ENCODE measurements around the gene BST2.
A peak's percentile ranks its signal among the peaks of the same experiment; 100 is the strongest.

BST2 gene, protein sequence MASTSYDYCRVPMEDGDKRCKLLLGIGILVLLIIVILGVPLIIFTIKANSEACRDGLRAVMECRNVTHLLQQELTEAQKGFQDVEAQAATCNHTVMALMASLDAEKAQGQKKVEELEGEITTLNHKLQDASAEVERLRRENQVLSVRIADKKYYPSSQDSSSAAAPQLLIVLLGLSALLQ

DNA sequence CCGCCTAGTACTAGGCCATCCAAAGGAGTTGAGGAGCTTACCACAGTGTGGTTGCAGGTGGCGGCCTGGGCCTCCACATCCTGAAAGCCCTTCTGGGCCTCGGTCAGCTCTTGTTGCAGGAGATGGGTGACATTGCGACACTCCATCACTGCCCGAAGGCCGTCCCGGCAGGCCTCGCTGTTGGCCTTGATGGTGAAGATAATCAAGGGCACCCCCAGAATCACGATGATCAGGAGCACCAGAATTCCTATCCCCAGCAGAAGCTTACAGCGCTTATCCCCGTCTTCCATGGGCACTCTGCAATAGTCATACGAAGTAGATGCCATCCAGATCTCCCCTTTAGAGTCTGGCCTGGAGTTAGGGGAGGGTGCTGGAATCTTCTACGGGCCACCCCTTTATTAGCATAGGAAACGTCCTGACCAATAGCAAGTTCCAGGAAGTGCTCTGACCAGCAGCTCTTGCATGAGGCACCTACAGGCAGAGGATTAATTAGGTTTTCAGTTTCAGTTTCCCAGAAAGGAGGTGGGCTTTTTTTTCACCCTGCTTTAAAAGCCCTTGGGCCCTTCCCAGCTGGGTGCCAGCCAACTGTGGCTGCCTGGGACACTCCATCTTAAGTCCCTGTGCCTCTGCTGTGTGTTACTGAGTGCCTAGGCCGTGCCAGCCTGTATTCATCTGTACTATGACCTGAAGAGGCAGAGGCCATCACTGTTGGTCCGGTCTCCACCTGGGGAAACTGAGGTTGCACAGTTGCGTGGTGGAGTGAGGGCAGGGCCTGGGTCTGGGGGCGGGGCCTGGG, at the start of gene BST2:
Gene BST2, minus strand, starts transcription at position 381 of the 796 bp plus-strand sequence. Its CDS starts 55 bp downstream, at position 326.
- DNase-seq, result peak in 2 of 4 experiments; percentile 21 to 30

DNA sequence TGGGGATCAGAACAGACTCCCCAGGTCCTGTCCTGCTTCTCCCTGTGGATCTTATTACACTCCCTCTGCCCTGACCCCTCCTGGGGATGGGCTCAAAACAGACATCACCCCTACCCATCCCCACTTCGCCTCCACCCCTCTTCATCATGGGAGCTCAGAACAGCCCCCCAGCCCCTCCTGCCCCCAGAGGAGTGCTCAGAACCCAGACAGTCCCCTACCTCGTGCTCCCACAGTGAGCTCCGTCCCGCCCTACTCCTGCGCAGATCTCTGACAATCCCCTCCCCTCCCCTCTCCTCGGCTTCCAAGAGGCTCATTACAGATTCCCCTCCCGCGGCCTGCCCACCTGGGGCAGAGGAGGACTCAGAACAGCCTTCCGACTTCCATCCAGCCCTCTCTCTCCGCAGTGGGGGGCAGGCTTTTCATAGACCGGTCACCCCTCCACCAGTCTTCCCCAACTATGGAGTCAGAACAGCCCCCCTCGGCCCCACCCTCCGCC, 49.2 kb upstream of the BST2 start:
- DNase-seq, result no peak

DNA sequence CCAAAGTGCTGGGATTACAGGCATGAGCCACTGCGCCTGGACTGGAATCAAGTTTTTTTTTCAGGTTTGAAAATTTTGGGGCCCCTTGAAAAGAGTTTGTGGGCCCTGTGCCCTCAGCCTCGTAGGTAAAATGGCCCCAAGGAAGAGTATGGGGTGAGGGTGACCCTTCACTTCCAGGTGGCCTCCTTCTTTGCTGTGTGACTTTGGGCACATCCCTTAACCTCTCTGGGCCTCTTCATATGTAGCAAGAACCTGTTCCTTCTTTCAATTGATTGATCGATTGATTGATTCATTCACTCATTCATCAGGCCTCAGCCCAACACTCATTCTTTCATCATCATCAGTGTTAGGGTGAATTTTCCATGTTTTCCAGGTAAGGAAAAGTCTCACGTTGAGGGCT, 46.4 kb upstream of the BST2 start:
- DNase-seq, result no peak

DNA sequence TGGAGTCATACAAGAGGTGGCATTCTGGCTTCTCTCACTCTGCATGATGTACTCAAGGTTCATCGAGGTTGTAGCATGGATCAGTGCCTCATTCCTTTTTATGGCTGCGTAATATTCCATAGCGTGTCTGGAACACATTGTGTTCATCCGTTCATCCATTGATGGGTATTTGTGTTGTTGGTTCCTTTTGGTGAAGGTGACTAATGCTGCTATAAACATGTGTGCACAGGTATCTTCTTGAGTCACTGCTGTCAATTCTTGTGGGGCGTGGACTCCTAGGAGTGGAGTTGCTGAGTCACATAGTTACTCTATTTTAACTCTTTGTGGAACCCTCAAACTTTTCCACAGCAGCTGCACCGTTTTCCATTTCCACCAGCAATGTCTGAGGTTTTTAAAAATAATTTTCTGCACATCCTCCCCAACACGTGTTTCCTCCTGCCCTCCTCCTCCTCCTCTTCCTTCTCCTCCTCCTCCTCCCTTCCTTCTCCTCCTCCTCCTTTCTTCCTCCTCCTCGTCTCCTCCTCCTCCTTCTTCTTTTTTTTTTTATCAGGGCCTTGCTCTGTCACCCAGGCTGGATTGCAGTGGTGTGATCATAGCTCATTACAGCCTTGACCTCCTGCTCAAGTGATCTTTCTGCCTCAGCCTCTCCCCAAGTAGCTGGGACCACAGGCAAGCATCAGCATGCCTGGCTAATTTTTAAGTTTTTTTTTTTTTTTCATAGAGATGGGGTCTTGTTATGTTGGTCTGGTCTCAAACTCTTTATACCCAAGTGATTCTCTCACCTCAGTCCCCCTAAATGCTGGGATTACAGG, 45.0 kb upstream of the BST2 start:
- DNase-seq, result no peak

DNA sequence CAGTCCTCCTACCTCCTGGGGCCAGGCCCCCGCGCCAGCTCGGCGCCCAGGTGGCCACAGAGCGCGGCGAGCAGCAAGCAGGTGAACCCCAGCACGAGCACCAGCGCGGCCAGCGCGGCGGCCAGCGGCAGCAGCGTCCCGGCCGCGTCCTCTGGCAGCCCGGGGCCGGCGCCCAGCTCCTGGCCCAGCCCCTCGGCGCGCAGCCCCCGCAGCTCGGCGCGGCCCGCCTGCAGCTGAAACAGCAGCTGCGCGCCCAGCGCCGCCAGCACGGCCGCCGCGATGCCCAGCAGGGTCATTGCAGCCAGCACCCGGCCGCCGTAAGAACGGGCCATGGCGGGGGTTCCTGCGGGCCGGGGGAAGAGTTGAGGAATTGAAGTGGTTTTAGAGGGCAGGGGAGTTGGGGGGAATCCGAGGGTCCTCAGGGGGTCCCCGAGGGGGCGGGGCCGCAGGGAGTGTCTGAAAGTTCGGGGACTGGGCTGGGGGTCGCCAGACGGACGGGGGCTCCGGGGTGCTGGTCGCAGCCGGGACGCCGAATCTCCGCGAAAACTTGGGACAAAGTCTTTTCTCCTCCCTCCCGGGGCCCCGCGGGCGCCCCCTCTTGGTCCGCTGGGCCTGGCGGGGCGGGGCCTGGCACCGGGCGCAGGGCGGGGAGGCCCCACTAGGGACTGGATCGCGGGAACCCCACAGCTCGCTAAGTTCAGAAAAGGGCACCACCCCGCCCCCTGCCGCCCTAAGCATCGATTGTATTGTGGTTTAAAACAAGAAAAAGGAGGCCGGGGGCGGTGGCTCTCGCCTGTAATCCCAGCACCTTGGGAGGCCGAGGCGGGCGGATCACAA, 42.9 kb upstream of the BST2 start, which contains the start of gene TMEM221:
Gene TMEM221, minus strand, starts transcription at position 538 of the 837 bp plus-strand sequence. Its CDS starts 206 bp downstream, at position 332.
- peak in 2 of 4 experiments; percentile 23 to 56 for DNase-seq

DNA sequence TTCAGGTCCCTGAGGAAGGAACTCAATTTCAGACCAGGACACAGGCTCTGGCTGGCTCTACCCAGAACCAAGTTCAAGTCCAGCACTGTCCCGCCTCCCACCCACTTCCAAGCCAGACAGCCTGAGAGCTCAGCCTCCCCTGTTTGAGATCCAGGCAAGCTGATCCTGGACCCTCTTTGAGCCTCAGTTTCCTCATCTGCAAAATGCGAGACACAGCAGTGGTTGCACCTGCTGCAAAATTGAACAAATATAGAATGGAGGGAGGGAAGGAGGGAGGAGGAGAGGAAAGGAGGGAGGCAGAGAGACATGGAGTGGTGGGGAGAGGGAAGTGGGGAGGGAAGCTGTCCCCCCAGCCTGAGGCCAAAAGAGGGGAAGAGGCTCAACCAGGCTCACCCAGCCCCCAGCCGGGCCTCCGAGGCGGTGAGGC, 42.3 kb upstream of the BST2 start:
- DNase-seq, result no peak

DNA sequence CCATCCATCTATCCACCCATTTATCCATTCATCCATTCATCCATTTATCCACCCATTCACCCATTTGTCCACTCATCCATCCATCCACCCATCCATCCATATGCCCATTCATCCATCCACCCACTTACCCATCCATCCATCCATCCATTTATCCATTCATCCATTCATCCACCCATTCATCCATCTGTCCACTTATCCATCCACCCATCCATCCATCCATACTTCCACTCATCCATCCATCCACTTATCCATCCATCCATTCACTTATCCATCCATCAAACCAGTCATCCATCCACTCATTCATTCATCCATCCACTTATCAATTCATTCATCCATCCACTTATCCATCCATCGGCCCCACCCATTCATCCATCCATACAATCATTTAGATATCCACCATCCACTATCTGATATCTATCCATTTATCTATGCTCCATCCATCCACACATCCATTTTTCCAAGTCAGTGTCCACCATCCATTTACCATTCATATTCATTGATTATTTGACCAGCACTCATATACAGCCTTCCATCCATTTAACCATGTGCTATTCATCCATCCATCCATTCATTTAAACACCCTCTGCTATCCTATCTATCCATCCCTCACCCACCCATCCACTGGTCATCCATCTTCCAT, 40.2 kb upstream of the BST2 start:
- DNase-seq, result no peak

DNA sequence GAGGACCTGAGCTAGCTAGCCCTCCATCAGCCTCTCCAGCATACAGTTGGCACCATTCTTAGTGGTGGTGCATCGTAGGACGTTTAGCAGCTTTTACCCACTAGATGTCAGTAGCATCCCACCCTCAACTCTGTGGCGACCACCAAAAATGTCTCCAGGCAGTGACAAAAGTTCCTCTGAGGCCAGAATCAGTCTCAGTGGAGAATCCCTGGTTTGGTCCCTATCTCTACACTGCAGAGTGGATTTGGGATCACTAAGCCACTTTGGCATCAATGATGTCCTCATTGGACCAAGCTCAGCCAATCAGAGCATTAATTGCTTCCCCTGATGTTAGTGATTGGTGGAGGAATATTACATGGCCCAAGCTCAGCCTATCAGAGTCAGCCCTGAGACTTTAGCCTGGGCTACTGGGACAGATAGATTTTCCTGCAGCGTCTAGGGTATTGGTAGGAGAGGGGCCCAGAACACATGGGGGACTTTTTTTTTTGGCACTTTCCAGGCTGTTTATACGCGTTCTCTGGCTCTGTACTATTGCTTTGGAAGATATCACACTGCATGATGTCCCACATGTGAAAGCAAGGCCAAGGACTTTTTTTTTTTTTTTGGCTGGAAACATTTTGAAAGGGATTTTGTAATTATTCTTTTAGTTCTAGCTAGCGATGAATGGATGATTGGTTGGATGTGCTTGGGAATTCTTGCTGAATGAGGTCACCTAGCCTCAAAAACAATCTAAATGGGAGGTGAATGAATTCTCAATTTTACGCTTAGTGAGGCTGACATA, 36.0 kb upstream of the BST2 start:
- DNase-seq, result no peak

DNA sequence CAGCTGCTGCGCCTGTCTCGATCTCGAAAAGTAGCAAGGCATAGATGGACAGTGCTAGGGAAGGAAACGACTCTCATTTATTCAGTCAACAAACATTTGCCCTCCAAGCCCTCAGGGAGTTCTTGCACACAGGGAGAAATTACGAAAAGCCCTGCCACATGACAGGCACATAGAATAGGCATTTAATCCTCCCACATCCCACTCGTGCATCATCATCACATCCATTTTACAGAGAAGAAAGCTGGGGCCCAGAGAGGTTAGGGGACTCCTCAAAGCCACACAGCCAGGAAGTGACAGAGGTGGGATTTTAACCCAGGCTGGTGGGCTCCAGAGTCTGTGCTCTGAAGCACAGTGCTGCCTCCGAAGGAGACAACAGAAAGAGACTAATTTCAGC, 31.4 kb upstream of the BST2 start:
- no peak for DNase-seq

DNA sequence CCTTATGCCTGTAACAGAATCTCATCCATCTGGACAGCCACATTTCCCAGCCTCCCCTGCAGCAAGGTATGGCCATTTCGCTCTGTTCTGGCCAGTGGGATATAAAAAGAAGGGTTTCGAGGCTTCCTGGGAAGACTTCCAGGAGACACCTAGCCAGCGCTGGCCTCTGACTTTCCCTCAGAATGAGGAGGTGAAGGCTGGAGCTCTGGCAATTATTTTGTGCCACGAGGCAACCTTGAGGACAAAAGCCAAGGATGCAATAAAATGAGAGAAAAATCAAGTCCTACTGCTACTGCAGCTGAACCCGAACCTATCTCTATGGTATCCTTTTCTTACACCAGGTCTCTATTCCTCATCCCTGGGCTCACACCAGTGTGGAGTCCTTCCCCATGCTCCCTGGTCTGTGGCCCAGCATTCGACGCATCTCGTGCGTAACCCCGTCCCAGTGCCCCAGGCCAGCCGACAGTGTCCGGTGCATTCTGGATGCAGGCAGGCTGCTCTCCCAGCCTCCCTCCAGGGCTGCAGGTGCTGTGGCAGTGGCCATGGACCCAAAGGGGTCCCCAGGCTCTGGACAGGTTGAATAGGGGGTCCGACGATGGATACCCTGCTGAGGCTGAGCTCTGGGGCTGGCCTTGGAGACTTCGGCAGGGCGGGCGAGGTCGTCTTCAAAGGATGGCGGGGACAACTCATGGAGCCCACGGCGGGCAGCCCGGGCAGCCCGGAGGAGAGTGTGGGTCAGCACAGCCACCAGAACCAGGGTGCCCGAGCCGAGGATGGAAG, 30.9 kb upstream of the BST2 start:
- DNase-seq, result no peak

DNA sequence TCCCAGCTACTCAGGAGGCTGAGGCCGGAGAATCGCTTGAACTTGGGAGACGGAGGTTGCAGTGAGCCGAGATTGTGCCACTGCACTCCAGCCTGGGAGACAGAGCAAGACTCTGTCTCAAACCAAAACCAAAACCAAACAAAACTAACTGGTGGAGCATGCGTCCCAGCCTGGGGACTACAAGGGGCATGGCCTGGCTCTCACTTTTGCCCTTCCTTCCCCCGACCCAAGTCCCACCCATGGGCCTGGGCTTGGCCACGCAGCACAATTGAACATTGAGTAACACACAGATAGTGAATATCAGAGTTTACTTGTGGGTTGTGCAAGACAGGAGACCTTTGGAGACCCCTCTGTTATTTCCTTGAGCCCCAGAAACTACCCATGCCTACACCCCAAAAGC, 29.8 kb upstream of the BST2 start:
- DNase-seq, result no peak

DNA sequence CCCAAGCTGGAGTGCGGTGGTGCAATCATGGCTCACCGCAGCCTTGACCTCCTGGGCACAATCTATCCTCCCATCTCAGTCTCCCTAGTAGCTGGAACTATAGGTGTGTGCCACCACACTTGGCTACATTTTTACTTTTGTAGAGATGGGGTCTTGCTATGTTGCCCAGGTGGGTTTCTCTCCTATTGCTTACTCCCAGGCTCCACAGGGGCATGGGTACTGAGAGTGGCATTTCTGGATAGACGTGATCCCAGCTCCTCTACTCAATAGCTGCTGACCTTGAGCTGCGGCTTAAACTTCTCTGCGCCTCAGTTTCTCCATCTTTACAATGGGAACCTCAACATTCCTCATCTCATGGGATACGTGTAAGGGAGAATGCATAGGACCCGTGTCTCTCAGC, 26.0 kb upstream of the BST2 start:
- DNase-seq, result no peak

DNA sequence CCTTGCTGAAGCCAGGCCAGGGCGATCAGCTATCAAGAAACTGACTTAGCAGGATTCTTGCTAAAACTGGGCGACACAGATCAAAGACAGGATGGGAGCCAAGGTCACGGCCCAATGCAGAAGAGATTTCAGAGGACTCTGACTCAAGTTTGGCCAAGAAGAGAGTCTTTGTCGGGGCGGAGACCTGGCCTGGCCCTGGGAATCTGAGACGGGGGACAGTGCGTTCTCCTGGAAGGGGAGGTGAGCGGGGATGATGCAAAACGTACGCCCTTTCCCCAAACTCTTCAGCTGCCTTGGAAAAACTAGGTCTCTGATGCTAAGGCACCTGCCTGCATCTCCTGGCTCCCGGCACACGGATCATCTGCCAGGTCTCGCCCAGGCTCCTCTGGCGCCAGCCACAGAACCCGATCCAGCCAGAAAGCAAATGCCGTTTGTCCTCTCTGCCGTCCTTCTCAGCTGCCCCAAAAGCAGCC, 24.2 kb upstream of the BST2 start:
- DNase-seq, result no peak

DNA sequence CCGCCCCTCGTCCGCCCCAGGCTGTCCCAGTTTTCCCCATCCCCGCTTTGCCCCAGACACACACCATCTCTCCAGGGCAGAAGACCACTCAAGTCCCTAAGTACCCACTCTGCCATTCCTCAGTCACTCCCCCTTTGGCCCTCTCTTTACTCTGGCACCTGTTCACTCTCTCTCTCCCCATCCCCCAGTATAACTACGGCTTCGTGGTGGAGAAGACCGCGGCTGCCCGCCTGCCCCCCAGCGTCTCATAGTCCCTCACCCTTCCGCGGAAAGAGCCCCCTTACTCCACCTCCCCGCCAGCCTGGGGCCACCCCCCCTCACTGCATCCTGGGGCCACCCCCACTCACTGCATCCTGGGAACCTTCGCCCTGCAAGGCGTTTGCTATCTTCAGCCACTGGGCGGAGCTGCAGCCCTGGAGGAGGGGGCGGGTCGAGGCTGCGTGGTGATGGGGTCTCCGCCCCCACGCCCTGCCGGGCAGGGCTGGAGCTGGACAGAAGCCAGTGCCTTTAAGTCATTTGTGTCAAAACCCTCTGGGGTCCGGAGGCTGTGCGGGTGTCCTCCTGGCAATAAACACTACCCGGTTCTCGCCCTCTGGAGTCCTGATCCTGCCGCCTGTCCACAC, 19.4 kb upstream of the BST2 start:
- DNase-seq, result peak in 1 of 4 experiments; percentile 14

DNA sequence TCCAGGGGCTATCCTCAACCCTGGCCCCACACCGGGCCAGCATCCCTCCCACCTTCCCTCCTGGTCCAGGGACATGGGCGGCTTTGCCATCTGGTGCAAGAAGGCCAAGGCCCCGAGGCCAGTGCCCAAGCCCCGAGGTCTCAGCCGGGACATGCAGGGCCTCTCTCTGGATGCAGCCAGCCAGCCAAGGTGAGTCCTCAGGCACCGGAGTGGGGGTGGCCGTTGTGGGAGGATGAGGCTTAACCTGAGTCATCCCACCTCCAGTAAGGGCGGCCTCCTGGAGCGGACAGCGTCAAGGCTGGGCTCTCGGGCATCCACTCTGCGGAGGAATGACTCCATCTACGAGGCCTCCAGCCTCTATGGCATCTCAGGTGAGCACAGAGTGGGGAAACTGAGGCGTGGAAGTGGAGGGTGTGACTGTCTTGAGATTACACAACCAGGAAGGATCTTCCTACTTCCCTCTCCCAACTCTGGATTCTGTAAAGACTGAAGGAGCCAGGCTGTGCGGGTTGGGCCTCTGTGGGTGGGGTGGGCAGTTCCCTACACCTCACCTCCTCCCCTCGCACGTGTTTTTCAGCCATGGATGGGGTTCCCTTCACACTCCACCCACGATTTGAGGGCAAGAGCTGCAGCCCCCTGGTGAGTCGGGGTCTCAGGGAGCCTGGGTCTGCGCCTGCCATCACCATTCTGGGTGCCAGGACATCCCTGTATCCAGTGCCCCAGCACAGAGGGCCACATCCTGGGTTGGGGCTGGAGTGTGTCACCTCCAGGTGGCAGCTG, 18.2 kb upstream of the BST2 start:
- no peak for DNase-seq

DNA sequence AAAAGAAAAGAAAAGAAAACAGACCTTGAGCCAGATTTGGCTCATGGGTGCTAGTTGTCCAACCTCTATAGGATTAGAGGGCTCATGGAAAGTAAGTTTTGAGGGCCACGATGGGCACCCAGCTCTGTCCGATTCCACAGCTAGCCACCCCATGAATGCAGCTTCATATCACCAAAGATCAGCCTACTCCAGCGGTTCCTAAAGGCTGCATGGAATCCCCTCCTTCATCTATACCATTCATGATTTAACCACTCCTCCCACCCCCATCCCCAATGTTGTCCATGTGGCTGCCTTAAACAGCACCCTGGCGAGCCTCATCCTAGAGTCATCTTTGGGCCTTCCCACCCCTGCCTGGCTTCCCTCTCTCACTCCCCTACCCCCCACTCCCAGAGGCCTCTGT, 16.5 kb upstream of the BST2 start:
- no peak for DNase-seq

DNA sequence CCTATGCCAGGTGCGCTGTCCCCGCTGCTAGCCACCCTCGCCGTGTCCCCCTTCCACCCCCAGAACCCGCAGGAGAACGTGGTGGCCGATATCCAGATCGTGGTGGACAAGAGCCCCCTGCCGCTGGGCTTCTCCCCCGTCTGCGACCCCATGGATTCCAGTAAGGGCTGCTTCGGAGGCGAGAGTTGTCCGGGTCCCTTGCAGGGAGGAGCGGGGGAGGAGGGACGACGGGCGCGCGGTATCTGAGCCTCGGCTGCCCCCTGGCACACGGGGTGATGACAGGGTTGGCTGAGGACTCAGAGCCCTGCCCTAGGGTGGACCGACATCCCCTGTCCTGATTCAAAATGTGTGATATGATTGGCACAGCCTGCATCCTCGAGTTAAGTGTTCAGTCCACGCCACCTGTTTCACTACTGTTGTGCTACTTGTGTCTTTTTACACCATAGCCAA, 15.1 kb upstream of the BST2 start:
- peak in 1 of 4 experiments; percentile 19 for DNase-seq

DNA sequence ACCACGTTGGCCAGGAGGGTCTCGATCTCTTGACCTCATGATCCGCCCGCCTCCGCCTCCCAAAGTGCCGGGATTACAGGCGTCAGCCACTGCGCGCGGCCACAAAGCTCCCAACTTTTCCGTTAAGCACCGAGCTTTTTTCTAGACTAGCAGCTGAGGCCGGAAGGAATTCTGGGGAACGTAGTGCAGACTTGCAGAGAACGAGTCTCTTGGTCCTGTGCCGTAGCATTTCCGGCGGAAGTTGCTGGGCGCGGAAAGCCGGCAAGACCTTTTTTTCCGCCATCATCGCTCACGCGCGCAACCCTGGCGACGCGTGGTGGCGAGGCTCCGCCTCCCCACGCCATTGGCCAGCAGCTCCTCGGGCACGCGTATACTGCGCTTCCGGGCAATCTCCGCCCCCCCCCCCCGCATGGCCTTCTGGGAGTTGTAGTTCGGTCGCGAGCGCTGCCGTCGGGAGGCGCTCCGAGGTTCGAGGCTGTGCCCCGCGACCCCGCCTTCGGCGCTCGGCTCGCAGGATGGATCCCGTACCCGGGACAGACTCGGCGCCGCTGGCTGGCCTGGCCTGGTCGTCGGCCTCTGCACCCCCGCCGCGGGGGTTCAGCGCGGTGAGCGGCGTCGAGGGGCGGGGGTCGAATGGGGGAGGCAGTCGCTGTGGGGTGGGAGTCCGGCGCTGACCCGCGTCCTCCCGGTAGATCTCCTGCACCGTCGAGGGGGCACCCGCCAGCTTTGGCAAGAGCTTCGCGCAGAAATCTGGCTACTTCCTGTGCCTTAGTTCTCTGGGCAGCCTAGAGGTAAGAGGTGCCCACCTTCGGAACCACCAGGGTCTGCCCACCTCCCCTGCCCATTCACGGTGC, 14.4 kb upstream of the BST2 start, which contains the start of gene MVB12A:
Gene MVB12A, plus strand, starts transcription at position 427 of the 854 bp plus-strand sequence. Its CDS starts 89 bp downstream, at position 516.
- DNase-seq, result peak; percentile 80 to 93 (median 86)

All from activated naive CD4-positive, alpha-beta T cell (primary cell).